HG02623 (cell line): ENCODE data around the gene TSTD1.
A peak's percentile ranks its signal among the peaks of the same experiment; 100 is the strongest.

Experiments
- ATAC-seq: cut with Tn5 transposase; IDR thresholded peaks from one replicate; pipeline ENCODE4 v1.9.1; 2021; ENCODE audit warnings: moderate library complexity; ENCODE audit not compliant: unreplicated experiment

The TSTD1 gene, protein sequence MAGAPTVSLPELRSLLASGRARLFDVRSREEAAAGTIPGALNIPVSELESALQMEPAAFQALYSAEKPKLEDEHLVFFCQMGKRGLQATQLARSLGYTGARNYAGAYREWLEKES

DNA sequence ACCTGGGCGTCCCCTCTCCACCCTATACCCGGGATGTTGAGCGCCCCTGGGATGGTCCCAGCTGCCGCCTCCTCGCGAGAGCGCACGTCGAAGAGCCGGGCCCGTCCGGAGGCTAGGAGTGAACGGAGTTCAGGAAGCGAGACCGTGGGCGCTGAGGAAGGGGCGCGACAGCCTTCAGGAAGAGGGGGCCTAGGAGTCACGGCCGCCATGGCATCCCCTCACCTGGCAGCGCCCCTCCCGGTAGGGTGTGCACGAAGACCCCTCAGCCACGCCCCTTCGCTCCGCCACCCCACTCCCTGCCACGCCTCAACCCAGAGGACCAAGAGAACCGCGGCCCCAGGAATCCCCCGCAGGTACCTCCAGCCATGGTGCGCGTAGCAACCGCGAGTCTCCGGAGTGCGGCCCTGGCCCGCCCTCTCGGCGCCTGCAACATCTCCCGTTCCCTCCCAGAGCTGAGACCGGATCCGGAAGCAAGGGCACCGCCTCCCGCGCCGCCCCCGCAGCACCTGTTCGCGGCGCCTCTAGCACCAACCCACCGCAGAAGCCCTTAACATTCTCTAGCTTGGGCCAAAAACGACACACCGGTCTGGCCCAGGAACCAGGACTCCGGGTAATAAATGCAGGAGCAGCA lies at the start of gene TSTD1:
TSTD1 (minus strand) TSS at position 442 of the 631 bp plus-strand sequence; CDS start at position 367, 75 bp downstream.
- ATAC-seq: peak; percentile 81

DNA sequence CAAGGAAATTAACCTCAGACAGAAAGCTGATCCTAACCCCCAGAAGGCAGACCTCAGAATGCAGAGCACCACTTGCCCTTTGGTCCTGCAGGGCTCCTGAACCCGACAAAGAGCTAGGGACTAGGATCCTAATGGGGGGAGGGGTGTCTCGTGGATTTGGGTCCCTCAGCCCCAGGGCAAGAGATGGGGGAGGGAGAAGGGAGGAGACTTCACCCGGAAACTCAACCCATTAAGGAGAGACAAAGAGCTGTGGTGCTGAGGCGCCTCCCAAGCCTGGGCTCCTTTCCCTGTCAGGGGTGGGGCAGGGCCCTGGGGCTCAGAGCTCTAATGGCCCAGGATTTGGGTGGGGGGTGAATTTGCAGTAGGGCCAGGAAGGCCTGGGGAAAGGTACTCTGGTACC lies 47.7 kb upstream of the TSTD1 start:
- ATAC-seq: no peak

DNA sequence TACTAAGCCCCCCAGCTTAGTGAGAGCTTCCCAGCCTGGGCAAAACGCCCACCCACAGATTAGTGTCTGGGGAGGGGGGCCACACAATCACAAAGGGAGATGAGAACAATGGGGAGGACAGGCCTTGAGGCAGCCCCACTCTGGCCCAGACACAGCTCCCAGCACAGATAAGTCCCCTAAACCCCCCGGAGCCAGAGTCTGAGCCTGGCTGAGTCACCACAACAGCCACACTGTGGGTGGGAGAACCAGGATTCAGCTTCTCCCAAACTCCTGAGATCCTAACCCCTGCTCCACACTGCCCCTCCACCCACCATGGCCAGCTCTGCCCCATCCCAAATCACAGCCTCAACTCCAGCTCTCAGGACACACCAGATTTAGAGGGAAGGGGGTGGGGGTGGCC lies 46.4 kb upstream of the TSTD1 start:
- ATAC-seq: no peak

DNA sequence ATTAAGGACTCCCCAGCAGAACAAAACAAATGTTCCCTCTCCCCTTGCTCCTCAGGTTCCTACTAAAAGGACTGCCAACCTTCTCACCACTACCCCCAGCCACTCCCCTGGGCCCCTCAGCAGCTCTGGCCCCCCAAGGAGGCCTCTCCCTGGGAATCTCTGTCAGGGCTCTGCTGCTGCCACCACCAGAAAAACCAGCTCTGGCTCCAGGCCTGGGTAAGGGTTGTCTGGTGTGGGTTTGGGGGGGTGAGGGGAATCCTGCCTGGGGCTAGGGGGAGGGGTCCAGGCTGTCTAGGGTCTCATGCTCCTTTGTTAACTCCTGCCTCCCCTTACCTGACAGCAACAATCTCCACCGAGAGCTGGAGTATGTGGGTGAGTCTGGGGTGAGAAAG lies 45.8 kb upstream of the TSTD1 start:
- no peak for ATAC-seq

DNA sequence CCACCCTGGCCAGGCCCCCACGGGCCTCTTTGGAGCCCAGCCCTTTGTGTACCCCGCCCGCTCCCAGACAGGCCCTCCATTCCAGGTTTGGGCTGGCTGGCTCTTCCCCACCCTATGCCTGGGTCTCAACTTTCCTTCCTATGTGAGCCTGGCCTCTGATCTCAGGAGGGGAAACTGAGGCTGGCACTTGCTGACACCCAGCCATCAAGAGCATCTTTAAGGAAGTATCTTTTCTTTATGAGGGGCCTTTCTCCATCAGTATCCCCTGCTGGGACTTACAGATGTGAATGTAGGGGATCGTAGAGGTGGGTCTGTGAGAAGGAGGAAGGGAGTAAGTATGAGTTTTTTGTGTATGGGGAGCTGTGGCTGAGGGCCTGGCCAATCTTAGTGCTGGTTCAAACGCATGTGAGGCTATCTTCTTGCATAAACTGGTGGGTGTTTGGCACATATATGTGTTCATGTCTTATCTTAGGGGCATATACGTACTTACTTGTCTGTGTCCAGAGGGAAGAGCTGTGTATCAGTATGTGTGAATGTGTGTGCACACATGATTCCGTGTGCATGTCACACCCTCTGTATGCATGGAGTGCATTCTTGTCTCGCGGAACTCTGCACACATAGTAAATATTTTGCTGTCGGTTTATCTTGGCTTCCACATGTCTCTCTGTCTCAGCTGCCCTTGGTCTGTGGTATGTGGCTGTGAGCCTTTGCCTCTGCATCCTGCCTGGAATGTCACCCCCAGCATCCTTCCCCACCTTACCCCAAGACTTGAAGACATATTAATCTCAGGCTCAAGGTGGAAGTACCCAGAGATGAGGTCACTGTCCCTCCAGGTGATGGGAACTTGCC lies 45.2 kb upstream of the TSTD1 start:
- no peak for ATAC-seq

DNA sequence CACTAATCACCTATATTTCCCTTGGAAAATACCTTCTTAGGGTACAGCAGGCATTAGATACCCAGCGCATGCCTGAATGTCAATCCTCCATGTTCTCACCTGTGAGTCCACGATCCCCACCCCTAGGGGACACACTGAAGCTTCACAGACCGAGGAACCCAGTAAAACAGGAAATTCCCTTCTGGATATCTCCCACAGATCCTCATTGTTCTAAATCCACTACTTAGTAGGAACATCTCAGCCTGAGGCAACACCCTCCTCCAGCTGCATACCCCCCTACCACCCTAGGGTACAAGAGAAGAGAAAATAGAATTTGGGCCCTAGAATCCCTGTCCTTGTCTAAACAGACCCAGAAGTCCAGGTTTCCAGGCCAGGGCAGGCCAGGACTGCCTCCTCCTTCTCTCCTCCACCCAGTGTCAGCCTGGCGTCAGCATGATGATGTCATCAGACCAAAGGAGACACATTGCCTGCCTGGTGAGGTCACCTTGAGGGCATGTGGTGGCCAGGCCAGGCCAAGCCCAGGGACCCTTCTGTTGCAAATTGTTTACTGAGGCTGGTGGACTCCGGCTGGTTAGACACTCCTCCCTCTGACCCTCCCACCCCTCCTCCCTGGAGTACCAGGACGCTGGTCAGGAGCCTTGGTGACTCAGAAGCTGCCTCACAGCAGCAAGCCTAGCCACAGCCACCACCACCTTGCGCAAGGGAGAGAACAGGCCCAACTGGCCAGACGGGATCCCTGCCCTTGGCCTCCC lies 44.4 kb upstream of the TSTD1 start:
- ATAC-seq: no peak

DNA sequence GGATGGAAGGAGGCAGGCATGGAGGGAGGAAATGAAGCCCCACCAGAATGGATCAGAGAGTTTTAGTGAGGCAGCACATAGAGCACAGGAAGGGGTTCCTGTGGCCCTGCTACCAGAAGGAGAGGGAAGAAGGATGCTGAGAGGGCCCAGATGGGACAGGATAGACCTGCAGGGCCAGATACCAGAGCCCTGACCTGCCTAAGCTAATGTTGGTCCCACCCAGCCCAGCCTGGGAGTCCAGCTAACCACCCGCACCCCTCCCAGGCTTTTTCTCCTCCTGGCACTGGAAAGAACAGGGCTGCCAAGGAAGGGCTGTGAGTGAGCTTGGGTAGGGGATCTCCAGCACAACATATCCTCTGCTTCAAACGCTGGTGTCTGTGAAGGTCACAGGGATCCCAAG lies 43.7 kb upstream of the TSTD1 start:
- ATAC-seq: no peak

DNA sequence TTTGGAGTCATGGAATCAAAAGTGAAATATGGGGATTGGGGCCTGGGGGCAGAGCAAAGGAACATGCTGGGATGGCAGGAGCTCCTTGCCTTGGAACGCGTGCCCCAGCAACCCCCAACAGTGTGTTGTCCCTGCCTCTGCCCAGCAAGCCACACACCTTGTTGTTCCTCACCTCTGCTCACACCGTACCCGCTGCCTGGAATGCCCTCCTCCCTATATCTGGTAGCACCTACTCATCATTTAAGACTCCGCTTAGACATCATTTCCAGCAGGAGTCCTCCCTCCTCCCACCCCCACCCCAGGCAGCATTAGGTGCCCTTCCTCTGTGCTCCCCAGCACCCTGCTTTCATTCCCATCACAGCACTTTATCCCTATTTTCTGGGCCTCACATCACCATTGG lies 42.8 kb upstream of the TSTD1 start:
- no peak for ATAC-seq

DNA sequence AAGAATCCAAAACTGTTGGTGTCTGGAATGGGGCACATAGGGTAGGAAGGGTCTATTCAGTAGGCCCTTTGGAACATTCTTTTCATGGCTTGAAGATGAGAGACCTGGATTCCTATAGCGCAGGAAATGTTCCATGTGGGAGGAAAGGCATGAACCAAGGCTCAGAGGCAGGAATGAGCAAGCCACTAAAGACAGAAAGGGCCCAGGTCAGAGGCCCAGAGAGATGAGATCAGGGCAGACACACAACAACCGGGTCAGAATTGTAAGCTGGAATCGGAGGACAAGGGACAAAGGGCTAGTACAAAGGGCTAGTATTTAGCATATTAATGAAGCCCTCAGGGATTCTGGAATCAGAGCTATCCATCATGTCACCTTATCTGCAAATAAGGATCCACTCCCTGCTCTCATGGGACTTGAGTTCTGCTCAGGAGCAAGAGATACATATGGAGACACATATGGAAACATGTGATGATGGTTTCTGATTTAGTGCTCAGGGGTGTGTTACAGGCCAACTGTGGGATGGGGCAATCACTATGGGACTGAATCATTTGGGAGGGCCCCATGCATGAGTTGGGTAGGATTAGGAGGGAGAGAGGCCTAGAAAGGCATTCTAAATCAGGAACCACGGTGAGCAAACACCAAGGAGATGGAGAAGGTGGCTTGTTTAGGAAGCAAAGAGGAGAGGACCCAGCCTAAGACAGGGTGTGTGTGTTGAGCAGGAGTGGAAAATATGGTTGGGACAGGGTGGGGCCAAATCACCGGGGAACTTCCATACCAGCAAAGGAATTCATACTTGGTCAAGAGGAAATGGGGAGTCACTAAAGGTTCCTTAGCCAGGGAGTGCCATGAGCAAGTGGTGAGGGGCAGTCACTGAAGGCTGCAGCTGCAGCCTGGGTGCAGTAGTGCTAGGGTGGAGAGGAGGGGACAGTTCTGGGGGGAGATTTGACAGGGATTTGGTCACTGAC lies 42.0 kb upstream of the TSTD1 start:
- ATAC-seq: no peak

DNA sequence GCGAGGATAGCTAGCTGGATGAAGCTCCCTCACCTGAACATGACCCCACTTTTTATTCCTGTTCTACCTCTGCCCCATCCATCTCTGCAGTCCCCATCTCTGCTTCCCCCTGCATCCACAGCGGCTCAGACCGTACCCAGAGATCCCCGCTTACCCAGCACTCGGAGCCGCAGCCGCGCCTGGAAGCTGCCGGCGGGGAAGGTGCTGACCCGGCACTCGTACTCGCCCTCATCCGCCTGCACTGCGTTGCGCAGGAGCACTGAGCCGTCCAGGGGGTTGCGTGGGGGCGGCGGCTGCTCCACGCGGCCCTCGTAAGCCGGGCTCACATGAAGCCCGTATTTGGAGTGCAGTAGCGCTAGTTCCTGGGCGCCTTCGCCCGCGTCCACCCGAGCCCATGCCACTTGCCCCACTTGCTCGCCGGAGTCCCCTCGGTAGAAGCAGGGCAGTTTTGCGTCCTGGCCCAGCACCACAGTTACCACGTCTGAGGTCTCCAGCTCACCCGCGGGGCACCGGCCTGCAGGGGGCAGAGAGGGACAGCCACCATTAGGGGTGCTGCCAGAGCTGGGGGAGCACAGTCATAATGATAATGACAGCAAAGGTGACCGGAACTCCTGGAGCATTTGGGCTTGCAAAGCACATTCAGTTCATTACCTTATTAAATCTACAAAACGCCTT lies 40.8 kb upstream of the TSTD1 start:
- no peak for ATAC-seq

DNA sequence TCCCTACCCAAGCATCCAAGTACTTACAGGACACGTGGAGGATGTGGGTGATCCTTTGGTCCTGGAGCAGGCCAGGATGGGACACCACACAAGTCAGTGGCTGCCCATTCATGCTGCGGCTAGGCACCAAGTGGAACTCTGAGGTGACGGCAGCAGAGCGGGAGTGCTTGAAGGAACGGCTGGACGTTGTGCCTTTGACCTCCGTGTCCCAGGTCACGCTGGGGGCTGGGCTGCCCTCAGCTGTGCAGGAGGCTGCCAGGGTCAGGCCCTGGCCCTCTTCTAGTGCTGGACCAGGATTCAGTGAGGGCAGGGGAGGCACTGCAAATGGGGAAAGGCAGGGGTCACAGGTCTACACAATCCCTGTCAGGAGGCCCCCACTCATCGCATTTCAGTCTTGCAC lies 38.7 kb upstream of the TSTD1 start:
- ATAC-seq: no peak

DNA sequence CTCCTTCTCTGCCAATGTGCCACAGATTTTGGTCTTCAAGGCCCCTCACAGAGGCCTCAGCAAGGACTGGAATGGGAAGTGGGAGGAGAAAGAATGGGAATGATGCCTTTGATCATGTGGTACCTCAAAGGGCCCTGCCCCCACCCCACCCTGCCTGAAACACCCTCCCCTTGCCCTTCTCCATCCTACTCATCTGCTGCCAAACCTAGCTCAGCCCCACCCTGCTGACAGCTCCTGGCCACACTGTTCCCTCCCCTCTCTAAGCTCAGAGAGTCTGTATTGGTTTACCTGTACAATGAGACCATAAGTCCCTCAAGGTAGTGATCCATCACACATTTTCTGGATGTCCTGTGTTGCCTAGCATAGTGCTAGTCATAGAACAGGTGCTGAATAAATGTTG lies 37.6 kb upstream of the TSTD1 start:
- ATAC-seq: no peak

DNA sequence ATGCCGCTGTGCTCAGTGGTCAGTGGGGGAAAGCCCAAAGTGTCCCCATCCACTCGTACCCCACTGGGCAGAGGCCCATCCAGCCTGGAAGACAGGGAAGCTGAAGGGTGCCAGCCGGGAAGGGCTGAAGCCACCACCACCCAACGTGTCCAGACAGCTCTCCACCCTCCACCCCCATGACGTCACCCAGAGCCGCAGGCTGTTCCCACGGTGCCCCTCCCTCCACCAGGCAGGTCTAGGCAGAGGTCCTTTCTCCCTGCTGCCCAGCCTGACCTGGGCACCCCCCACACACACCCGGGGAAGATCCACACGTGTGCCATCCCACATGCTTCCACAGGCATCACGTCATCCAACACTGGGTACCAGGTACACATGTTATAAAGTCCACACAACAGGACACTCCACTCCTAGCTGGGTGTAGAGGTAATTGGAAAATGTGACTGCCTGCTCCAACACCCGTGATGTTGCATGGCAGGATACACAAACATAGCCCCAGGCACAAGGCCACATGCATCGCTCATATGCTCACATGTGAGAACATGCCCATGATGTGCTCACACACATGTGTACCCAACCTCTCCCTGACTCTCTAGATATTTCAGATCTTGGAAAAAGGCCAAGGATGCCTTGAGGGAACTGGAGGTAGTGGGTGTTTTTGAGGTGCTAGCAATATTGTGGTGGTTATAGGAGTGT lies 36.1 kb upstream of the TSTD1 start:
- no peak for ATAC-seq

DNA sequence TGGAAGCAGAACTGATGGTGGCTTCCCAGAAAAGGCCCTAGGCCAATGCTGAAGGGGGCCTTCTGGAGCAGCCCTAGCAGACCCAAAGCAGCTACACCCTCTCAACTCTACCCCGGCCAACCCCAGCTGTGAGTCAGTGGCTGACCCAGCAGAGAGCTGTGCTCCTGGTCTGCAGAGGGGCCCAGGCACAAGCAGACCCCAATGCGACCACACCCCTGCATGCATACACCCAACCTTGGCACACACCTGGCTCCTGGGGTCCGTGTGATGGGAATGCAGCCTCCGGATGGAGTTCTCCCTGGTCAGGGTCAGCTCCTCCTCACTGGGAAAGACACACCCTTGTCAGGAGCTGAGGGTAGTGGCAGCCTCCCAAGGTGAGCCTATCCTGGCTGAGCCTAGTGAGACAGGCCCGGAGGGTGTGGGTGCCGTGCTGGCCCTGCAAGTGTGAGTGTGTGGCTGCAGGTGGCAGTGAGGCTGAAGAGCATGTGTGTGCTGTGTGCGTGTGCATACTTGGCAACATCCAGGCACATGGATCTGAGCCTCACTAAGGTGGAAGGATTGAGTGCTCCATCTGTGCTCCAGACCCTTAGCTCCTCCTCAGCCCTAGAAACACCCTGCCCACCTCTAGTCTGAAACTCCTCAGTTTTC lies 34.8 kb upstream of the TSTD1 start:
- ATAC-seq: no peak

DNA sequence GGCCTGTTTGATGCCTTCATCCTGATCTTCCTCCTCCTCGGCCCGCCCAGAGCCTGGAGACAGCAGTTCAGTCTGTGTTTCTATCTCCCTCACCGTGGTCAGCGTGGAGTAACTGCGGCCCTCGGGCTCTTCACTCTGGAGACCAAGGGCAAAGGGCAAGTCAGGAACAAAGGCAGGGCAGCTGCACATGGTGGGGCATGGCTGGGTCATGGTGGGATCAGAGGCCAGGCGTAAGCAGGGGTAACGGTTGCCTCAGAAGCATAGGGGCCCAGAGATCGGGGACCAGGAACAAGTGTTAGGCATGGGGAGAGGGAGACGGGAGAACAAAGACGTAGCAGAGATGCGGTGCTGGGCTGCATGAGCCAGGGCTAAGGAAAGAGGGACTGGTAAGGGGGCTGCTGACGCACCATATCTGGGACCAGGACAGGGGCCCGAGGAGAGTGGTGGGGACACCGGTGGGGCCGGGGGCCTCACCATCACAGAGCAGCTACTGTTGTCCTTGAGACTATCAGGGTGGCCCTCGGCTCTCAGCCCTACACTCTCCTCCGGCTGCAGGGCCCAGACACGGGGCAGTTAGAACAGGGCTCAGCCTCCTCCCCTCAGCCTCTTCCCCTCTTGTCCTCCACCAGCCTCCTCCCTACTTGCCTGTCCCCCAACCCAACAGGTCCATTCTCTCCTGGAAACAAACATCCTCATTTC lies 34.1 kb upstream of the TSTD1 start:
- no peak for ATAC-seq

DNA sequence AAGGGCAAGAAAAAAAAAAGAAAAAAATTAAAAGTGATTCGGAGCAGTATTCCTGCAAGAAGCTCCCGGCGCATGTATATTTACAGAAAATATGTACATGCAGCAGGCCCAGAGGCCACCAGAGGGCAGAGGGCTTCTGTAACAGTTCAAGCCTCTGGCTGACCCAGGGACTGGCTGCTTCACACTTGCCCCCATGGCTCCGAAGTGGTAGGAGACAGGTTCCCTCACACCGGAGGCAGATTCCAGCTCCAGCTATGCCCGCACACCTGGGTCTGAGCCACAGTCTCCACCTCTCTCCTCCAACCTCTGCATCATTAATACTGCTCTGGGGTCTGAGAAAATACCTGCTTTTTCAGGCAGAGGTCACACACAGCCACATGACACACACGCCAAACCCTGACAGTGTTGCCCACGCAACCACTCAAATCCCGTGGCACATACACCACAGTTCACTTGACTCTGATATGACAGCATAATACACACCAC lies 33.2 kb upstream of the TSTD1 start:
- no peak for ATAC-seq

DNA sequence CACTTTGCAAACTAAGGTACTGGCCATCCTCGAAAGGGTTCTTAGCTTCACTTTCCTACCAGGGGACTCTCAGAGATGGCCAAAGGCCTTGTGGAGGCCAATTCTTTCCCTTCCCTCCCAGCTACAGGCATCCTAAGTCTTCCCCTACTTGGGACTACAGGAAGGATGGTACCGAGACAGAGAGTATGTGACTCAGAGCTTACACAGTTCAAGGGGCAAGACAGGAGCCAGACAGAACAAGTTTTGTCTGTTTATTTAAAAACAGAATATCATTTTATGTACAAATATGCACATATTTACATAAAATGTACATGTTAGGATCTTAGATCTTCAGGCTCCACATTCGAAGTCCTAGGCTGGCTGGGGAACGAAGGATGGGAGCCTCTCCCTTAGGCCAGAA lies 32.0 kb upstream of the TSTD1 start:
- ATAC-seq: no peak

DNA sequence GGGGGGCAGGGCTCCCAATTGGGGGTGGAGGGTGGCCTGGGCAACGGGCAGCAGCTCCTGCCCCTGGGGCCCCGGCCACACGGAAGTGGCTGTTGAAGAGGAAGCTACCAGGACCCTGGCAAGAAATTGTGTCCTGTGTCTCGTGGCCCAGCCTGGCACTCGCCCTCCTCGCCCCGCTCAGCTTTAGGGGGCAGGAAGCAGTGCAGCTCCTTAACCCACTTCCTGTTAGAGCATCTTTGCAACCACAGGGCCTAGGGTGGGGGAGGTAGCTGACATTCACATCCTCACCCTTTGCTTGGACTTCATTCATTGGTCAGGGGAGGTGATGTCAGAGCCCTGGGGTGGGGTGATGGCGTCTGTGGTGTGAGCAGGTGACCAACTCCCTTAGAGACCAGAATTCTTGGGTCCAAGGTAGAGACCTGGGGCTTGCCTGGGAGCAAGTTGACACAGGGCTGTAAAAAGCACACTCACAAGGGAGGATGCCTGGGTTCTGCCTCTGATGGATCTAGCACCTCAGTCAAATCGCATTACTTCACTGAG lies 31.0 kb upstream of the TSTD1 start, which contains the start of gene ARHGAP30:
ARHGAP30 (minus strand) TSS at position 161 of the 540 bp plus-strand sequence. CDS start 267 bp downstream, outside the sequence.
- ATAC-seq: peak; percentile 66
